Measurements from ENCODE around the gene ZNF574.

ZNF574 gene

GRCh38 chr19:42105368-42105767 lies 29.4 kb downstream of the ZNF574 start:
- DNase-seq: no peak

GRCh38 chr19:42108527-42109389 lies 32.8 kb downstream of the ZNF574 start:
- peak; percentile 91 for DNase-seq

- DNase-seq: no peak
Observed at GRCh38 chr19:42109896-42110295, 33.9 kb downstream of the ZNF574 start.

GRCh38 chr19:42110658-42111057 lies 34.7 kb downstream of the ZNF574 start:
- no peak for DNase-seq

- DNase-seq: no peak
Observed at GRCh38 chr19:42111384-42111783, 35.4 kb downstream of the ZNF574 start.

- no peak for DNase-seq
Observed at GRCh38 chr19:42111811-42112210, 35.8 kb downstream of the ZNF574 start.

GRCh38 chr19:42113641-42114348 lies 37.8 kb downstream of the ZNF574 start:
- DNase-seq: no peak

- DNase-seq: no peak
Observed at GRCh38 chr19:42114412-42114811, 38.4 kb downstream of the ZNF574 start.

GRCh38 chr19:42115219-42115618 lies 39.3 kb downstream of the ZNF574 start:
- DNase-seq: no peak

GRCh38 chr19:42115705-42116104 lies 39.7 kb downstream of the ZNF574 start:
- no peak for DNase-seq

GRCh38 chr19:42116308-42117075 lies 40.5 kb downstream of the ZNF574 start:
- no peak for DNase-seq

- no peak for DNase-seq
Observed at GRCh38 chr19:42117076-42117475, 41.1 kb downstream of the ZNF574 start.

- no peak for DNase-seq
Observed at GRCh38 chr19:42120276-42120980, 44.5 kb downstream of the ZNF574 start.

- DNase-seq: no peak
Observed at GRCh38 chr19:42121036-42121621, 45.2 kb downstream of the ZNF574 start.

GRCh38 chr19:42121656-42122069 lies 45.7 kb downstream of the ZNF574 start:
- DNase-seq: peak; percentile 86

- peak; percentile 39 for DNase-seq
Observed at GRCh38 chr19:42122691-42123607, 47.0 kb downstream of the ZNF574 start.

- no peak for DNase-seq
Observed at GRCh38 chr19:42123765-42124164, 47.8 kb downstream of the ZNF574 start.

- no peak for DNase-seq
Observed at GRCh38 chr19:42124386-42124901, 48.5 kb downstream of the ZNF574 start.

GRCh38 chr19:42125536-42125935 lies 49.6 kb downstream of the ZNF574 start:
- no peak for DNase-seq

GRCh38 chr19:42126574-42126973 lies 50.6 kb downstream of the ZNF574 start:
- DNase-seq: no peak
